GM18498 (cell line): ENCODE results near the gene NELFB.

Experiments used
- ATAC-seq: cut with Tn5 transposase; IDR thresholded peaks from one replicate; pipeline ENCODE4 v1.9.1; 2021; ENCODE audit warnings: mild to moderate bottlenecking, moderate library complexity; ENCODE audit not compliant: unreplicated experiment

NELFB gene

GRCh38 chr9:137302449-137303150 is 47.5 kb downstream of the NELFB start:
- ATAC-seq: peak; percentile 39

- no peak for ATAC-seq
Observed at GRCh38 chr9:137303151-137303892, 48.2 kb downstream of the NELFB start.

GRCh38 chr9:137303893-137304382 is 48.8 kb downstream of the NELFB start:
- no peak for ATAC-seq

DNA sequence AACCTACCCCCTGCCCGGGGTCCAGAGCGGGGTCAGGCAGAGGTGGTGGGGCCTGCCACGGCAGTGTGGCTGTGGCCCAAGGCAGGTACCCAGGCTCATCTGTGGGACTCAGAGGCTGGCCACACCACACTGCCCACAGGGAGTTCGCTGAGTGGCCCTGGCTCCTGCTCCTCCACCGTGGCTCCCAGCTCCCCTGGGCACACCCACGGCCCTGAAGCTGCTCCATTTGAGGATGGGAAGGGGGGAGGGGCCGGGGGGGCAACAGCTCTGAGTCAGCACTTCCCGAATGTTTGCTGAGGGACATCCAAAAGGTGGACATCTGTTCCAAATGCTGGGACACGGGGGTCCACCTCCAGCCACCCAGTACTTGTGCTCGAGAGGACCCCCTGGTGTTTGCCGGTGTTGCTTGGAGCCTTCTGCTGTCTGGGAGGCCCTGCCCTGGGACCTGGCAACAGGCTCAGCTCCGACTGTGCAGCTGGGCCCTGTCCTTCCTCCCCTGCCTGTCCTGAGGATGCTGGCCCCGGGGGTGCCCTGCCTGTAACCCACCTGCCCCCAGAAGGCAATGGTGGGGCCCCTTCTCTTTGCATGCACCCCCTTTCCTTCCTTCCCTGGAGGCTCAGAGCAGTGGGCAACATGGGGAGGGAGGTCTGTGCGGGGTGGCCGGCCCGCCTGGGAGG is 49.4 kb downstream of the NELFB start:
- ATAC-seq: no peak

DNA sequence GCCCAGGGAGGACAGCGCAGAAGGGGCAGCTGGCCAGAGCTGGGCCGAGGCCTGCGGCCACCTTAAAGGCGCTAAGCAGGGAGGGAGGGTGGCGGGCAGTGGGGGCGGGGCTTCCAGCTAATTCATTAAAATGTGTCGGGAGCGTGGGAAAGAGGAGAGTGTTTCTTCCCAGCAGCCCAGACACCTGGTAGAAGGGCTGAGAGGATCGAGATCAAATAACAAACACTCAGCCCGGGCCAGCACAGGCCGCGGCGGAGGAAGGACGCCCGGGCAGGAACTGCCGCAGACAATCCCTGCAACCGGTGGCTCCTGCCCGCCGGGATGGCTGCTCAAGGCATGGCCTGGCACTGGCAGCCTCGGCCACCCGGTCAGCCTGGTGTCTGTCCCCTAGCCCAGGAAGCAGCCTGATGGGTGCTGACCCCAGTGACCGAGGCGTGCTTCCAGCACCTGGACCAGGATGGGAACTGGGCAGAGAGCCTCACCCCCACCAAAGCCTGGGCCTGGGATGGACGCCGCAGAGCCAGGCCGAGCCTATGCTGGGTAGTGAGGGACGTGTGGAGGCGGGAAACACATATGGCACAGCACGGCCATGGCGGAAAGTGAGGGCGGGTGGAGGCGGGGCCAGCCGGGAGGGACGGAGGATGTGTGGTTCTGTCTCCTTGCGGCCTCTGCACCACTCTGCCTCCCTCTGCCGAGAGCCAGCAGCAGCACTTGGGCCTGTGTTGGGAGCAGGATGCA is 50.1 kb downstream of the NELFB start:
- ATAC-seq: no peak

DNA sequence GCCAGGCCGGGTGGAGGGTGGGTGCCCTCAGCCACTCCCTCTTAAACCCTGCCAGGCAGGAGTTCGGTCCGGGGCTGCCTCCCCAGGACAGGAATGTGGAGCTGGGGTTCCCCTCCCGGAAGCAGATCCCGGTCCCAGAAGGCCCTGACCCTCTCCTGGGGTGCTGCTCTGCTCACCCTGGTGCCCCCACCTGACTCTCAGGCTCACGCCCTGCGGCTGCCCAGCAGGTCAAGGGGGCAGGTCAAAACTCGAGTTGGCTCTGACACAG is 50.6 kb downstream of the NELFB start:
- no peak for ATAC-seq

- ATAC-seq: no peak
Observed at GRCh38 chr9:137306066-137306849, 51.1 kb downstream of the NELFB start.

DNA sequence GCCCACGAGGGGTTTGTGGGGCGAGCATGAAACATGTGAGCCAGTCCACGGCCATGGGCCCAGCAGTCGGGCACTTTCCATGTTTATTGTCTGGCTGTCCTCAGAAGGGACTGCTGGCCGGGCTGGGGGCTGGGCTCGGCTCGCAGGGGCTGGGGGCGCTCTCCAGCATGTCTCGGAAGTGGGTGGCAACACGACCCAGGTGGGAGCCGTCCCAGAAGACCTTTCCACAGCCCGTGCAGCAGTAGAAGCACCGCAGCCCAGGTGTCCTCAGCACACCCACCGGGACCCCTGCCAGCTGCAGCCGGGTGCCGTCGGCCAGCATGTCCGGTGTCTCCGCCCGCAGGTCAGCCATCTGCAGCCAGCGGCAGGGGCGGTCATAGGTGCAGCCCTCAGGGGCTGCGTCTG is 51.7 kb downstream of the NELFB start:
- no peak for ATAC-seq

GRCh38 chr9:137307255-137308056 is 52.3 kb downstream of the NELFB start:
- no peak for ATAC-seq

- no peak for ATAC-seq
Observed at GRCh38 chr9:137308057-137308619, 53.0 kb downstream of the NELFB start.

- no peak for ATAC-seq
Observed at GRCh38 chr9:137309368-137310188, 54.5 kb downstream of the NELFB start.

- no peak for ATAC-seq
Observed at GRCh38 chr9:137310189-137311052, 55.3 kb downstream of the NELFB start.

DNA sequence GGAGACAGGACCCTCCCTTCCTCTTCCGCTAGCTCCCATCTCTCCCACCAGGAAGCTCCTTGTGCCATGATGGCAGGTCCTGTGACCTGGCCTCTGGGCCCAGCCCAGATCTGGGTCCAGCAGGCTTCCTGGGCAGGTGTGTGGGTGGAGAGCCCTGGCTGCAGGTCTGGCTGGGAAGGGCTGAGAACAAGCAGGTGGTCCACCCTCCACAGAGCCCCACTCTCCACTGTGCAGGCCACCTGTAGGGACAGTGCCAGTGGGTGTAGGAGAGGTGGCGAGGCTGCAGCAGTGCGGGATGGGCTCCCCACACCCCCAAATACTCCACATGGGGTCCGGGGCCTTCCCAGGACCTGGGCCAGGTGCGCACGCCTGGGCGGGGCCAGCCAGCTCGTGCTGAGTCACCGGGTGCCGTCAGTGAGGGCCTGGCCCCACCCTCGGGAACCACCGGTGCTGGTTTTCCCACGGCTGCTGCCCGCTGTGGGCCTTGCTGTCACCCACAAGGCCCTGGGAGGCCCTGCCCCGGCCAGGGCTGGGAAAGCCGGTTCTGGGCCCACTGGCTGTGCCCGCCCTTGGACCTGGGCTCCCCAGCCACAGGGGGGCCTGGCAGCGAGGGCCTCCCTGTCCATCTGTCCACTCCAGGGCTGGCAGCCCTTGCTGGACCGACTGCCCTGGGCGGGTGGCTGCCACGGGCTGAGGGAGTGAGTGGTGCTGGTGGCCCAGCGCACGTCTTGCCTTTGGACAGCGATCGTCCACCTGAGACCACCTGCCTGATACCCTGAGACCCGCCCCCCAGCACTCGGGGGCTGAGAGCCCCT is 56.3 kb downstream of the NELFB start:
- ATAC-seq: no peak

- no peak for ATAC-seq
Observed at GRCh38 chr9:137311986-137312851, 57.1 kb downstream of the NELFB start.

DNA sequence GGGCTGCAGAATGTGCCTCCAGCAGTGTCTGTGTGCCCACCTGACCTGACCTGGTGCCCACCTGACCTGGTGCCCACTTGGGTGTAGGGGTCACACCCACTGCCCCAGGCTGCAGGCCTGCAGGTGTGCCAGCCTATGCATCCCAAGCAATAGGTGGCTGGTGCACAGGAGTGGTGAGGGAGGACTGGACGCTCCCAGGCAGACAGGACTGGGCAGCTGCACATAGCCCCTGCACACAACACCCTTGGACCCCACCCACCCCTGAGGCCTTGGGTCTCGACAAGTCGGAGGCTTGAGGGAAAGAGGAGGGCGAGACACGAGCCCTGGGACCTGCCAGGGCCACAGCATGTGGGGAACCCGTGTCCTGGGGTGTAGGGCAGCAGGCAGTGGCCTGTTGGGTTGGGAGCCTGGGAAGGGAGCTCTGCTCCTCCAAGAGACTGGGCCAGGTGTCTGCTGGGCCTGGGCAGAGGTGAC is 57.8 kb downstream of the NELFB start:
- no peak for ATAC-seq
